GM19372 (cell line): ENCODE measurements around the gene TTC16.

Experiments used
- ATAC-seq: cut with Tn5 transposase; IDR thresholded peaks from one replicate; pipeline ENCODE4 v1.9.1; 2021; ENCODE audit warnings: mild to moderate bottlenecking, low read depth, moderate library complexity; ENCODE audit not compliant: unreplicated experiment

TTC16 gene

DNA sequence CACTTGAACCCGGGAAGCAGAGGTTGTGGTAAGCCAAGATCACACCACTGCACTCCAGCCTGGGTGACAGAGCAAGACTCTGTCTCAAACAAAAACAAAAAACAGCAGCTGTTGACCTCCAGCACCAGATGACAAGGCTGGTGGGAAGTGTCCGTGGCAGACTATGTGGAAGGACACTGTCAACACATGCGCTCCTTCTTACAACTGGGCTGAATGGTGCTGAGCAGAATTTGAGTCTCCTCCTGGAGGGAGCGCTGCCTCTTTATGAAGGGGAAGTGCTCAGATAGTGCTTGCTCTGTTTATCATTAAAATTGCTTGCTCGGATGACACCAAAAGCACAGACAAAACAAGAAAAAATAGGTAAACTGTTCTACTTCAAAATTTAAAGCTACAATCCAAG, 18.3 kb upstream of the TTC16 start:
- ATAC-seq = no peak

DNA sequence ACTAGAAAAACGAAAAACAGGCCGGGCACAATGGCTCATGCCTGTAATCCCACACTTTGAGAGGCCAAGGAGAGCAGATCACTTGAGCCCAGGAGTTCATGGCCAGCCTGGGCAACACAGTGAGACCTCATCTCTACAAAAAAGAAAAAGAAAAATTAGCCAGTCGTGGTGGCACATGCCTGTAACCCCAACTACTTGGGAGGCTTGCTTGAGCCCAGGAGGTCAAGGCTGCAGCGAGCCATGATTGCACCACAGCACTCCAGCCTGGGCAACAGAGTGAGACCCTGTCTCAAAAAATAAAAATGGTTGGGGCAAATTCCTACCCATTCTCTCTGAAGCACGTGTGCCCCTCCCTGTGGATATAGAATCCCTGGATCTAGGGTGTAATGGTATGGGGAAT, 17.5 kb upstream of the TTC16 start:
- no peak for ATAC-seq

DNA sequence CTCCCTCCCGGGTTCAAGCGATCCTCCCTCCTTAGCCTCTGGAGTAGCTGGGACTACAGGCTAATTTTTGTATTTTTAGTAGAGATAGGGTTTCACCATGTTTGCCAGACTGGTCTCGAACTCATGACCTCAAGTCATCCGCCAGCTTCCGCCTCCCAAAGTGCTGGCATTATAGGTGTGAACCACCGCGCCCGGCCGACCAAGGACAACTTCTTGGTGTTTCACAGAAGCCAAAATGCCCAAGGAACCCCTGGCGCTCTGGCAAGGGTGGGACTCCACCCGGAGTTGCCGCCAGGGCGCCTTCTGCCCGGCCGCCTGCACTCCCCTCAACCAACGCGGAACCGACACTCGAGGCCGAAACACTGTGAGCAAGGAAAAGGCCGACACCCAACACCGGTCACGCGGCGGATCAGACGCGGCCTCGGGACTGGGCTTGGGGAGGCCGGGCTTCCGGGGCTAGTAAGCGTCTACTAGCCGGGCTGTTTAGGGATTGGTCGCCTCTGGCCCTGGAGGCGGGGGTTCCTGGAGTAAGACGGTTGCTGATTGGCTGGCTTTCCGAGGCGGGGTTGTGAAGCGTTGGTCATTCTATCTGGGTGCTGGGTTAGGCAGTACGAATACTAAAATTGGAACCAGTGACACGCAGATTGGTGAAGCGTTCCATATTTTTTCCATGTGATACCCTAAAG, 16.8 kb upstream of the TTC16 start:
- ATAC-seq = peak; percentile 98

GRCh38 chr9:127700140-127700539, 15.7 kb upstream of the TTC16 start:
- ATAC-seq = no peak

- ATAC-seq = no peak
These were observed 15.2 kb upstream of the TTC16 start for GRCh38 chr9:127700594-127701255.

DNA sequence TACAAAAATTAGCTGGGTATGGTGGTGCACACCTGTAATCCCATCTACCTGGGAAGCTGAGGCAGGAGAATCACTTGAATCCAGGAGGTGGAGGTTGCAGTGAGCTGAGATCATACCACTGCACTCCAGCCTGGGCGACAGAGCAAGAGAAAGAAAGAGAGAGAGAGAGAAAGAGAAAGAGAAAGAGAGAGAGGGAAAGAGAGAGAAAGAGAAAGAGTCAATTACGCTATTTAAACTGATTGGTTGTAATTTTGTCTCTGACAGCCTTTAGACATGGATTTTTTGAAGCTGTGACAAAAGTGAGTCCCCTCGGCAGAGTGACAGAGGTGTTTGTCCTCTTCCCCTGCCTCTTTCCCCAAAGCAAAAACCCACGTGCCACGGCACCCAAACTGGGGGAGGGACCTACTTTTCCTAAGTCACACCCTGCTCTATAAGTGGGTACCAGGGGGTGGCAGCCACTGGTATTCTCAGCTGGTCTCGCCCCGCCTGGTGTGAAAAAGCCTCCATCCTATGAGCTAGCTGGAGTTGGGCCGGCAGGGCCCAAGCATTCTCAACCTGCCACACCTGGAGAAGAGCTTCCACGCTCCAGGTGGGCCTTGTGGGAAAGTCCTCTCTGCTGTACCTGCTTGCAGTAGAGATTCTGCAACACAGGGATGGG, 12.5 kb upstream of the TTC16 start:
- no peak for ATAC-seq

DNA sequence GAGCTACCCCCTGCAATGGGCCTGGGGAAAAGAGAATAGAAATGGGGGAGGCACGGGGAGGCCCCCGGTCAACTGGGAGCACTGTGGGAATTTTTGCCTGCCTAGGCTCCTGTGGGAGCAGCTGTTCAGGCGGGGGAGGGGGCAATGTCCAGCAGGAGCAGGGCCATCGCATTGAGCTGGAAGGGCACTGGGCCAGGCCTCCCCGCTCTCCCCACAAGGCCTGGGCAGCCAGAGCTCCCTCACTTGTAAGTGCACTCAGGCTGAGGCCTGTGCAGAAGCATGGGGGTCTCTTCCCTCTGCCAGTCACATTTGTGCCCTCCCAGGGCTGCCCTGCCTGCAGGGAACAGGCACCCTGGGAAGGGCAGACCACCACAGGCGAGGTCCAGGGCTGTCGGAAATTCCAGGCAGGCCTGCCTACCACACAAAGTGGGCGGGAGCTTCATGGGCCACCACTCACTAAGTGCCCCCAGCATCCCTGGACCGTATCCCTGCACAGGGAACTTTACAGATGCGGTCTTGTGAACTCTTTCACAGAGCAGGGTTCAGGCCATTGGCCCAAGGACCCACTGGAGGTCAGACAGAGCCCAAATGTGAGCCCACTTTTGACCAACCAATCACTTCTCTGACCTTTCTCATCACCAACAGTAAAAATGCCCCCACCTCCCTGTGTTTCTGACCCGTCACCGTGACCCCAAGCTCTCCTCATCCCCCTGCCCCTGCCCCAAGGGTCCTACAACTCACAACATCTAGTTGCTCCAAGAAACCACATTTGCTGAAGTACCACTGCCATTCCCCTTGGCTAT, 10.1 kb upstream of the TTC16 start:
- no peak for ATAC-seq

GRCh38 chr9:127706836-127707241, 9.0 kb upstream of the TTC16 start, which contains the start of gene CFAP157:
CFAP157 (plus strand) TSS chr9:127706988; CDS start chr9:127707032, 44 bp downstream.
- no peak for ATAC-seq

DNA sequence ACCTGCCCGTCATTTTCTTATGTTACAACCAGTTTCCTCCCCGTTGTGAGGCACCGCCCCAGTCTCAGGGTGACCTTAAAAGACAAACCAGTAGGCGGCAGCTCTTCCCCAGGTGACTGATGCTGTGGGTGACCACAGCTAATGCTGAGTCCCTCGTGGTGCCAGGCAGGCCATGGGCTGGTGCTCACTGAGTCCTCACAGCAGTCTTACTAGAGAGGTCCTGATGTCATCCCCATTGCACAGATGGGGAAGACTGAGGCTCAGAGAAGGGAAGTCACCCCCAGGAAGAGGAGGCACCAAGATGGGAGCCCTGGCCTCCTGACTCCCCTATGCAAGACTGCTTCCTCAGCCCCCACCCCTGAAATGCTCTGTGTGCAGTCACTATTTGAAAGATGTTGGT, 8.1 kb upstream of the TTC16 start:
- ATAC-seq = no peak

DNA sequence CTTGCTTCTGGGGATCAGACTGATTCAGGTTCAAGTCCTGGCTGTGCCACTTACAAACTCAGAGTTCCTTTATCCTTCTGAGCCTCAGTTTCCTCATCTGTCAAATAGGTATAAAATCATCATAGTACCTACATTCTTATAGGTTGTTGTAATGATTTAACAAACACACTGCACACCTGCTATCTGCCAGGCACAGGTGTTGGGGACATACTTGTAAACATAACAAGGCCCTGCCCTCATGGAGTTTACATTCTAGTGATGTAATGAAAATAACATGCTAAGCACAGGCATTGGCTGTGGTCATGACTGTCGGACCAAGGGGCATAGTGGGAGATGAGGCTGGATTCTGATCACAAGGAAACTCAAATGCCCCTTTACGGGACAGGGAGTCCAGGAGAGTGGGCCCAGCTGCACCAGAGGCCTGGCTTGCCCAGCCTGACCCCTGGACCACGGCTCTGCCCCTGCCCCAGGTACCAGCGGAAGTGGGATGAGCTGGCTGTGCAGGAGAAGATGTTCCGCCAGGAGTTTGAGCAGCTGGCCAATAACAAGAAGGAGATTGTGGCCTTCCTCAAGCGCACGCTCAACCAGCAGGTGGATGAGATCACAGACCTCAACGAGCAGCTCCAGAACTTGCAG, 6.8 kb upstream of the TTC16 start:
- no peak for ATAC-seq

- no peak for ATAC-seq
These were observed 5.6 kb upstream of the TTC16 start for GRCh38 chr9:127710204-127710783.

GRCh38 chr9:127711226-127711701, 4.6 kb upstream of the TTC16 start:
- ATAC-seq = no peak

DNA sequence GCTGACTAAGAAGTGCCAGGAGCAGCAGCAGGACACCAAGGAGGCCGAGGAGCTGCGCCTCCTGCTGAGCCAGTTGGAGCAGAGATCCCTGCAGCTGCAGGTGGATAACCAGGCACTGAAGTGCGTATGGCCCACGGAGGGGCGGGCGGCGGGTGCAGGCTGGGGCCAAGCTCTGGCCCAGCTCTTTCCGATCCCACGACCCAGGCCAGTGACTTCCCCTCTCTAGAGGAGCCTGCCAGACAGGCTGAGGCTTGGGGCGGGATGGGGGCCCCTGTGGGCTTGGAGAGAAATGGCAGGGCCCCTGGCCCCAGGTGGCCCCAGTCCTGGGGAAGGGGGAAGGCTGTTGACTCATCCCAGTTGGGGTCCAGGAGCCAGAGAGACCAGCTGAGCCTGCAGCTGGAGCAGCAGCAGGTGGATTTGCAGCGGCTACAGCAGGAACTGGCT, 4.0 kb upstream of the TTC16 start:
- ATAC-seq = no peak

DNA sequence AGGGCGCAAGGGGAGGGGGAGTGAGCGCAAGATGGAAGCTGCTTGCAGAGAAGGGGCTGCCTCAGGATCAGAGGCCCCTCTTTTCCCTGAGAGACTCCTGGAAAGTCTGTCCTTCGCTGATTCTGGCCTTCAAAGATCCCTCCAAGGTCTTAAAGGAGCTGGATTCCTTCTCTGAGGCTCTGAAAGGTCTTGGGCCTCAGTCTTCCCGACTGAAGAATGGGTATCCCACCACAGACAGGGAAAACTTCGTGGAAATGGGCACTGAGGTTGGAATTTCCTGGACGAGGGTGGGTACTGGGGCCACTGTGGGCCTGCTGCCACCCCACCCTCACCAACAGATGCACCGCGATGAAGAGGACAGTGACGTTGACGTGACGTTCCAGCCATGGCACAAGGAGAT, 3.5 kb upstream of the TTC16 start:
- no peak for ATAC-seq

GRCh38 chr9:127712867-127713266, 3.0 kb upstream of the TTC16 start:
- ATAC-seq = no peak

- no peak for ATAC-seq
These were observed 1.7 kb upstream of the TTC16 start for GRCh38 chr9:127714020-127714750.

GRCh38 chr9:127714951-127715469, 869 bp upstream of the TTC16 start:
- ATAC-seq = no peak

DNA sequence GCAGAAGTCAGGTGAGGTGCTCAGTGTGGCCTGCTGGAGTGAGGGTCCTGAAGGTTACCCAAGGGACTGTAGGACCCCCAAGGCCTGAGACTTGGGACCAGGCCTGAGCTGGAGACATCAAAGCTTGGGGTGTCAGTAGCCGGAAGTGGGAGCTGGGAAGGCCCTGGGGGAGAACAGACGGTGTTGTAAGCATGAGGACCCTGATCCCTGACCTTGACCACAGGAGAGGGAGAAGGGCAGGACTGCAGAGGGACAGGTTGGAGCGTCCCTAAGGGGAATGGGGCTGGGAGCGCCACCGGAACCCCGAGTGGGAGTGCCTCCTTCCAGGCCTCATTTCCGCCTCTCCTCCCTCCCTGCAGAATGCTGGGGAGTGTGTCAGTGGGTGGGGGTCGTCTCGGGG, 533 bp downstream of the TTC16 start:
- ATAC-seq = no peak

DNA sequence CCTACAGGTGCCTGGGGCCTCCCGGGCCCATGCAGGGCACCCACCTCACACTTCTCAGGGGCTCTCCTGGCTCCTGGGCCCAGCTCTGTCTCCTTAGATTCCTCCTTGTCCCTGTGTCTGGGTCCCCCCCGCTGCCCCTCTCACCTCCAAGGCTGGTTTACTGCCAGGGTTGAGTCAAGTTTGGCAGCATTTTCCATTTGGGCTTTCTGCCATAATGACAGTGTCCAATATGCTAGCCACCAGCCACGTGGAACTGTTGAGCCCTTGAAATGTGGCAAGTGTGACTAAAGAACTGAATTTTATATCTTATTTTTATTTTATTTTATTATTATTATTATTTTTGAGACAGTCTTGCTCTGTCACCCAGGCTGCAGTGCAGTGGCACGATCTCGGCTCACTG, 1.9 kb downstream of the TTC16 start:
- no peak for ATAC-seq
